Liver (tissue), 9 donors: Measurements from ENCODE around the gene NAA35. TPM values are rescaled to one million over a fixed set of nuclear protein-coding genes. Genes with fewer than 3 reads are reported as not detected.

Experiments used
- DNase-seq: peaks from one replicate; pipeline ENCODE4 v3.0.0-alpha.2; 2017; ENCODE audit warnings: low spot score
- H3K27ac ChIP-seq, 2 donors: one replicate each; pipeline ENCODE4 v1.7.0; 2013; ENCODE audit warnings: inconsistent platforms in 2 of 2, low read length in 2 of 2, control low read depth in 1 of 2, low read depth in 1 of 2, mild to moderate bottlenecking in 1 of 2
- H3K27me3 ChIP-seq, 4 donors: one replicate each; pipeline versions ENCODE4 v1.6.1 to v1.7.0; 2013; ENCODE audit warnings: low read length in 3 of 4, inconsistent platforms in 1 of 4, mild to moderate bottlenecking in 1 of 4, moderate library complexity in 1 of 4; ENCODE audit not compliant: control insufficient read depth in 4 of 4, insufficient read depth in 4 of 4
- H3K36me3 ChIP-seq, 4 donors: one replicate each; pipeline versions ENCODE4 v1.6.1 to v1.7.0; 2013; ENCODE audit warnings: low read length in 3 of 4, mild to moderate bottlenecking in 3 of 4, low read depth in 1 of 4, moderate library complexity in 1 of 4; ENCODE audit not compliant: control insufficient read depth in 4 of 4, insufficient read depth in 3 of 4
- H3K4me1 ChIP-seq, 4 donors: one replicate each; pipeline versions ENCODE4 v1.6.1 to v1.7.0; 2013; ENCODE audit warnings: low read length in 3 of 4, mild to moderate bottlenecking in 3 of 4, moderate library complexity in 1 of 4; ENCODE audit not compliant: control insufficient read depth in 4 of 4, insufficient read depth in 4 of 4
- H3K4me3 ChIP-seq, 3 donors: one replicate each; pipeline versions ENCODE4 v1.6.1 to v1.7.0; 2013; ENCODE audit warnings: low read length in 3 of 3, control low read depth in 1 of 3, low read depth in 1 of 3, mild to moderate bottlenecking in 1 of 3
- H3K9ac ChIP-seq, 2 donors: one replicate each; pipeline ENCODE4 v1.7.0; 2013; ENCODE audit warnings: low read length in 2 of 2, mild to moderate bottlenecking in 2 of 2, moderate library complexity in 2 of 2, control low read depth in 1 of 2, low read depth in 1 of 2
- H3K9me3 ChIP-seq, 4 donors: one replicate each; pipeline versions ENCODE4 v1.6.1 to v1.7.0; 2013; ENCODE audit warnings: low read length in 3 of 4; ENCODE audit not compliant: control insufficient read depth in 4 of 4
- ATF3 ChIP-seq: IDR thresholded peaks from 2 replicates; pipeline ENCODE4 v1.6.1; 2016; ENCODE audit warnings: antibody characterized with exemption
- CTCF ChIP-seq: fragments of 150-350 bp; IDR thresholded peaks from 2 replicates; pipeline ENCODE4 v1.5.1; 2017; ENCODE audit warnings: improper control_type of control experiment, low read depth, low read length; ENCODE audit not compliant: missing input control
- GABPA ChIP-seq, 2 donors: IDR thresholded peaks in 1 of 2; conservative IDR thresholded peaks in 1 of 2; 2 replicates each; pipeline ENCODE4 v1.6.1; 2016; ENCODE audit warnings: antibody characterized with exemption in 2 of 2, mild to moderate bottlenecking in 1 of 2, moderate library complexity in 1 of 2
- HNF4A ChIP-seq, 2 donors: conservative IDR thresholded peaks; 2 replicates each; pipeline ENCODE4 v1.6.1; 2016; ENCODE audit warnings: antibody characterized with exemption in 2 of 2, mild to moderate bottlenecking in 2 of 2
- HNF4G ChIP-seq: IDR thresholded peaks from 2 replicates; pipeline ENCODE4 v1.6.1; 2016; ENCODE audit warnings: antibody characterized with exemption
- JUND ChIP-seq, 2 donors: IDR thresholded peaks; 2 replicates each; pipeline ENCODE4 v1.6.1; 2016; ENCODE audit warnings: antibody characterized with exemption in 2 of 2
- MAX ChIP-seq: IDR thresholded peaks from 2 replicates; pipeline ENCODE4 v1.6.1; 2016; ENCODE audit warnings: antibody characterized with exemption
- NR2F2 ChIP-seq: IDR thresholded peaks from 2 replicates; pipeline ENCODE4 v1.6.1; 2016; ENCODE audit warnings: antibody characterized with exemption
- RAD21 ChIP-seq, 2 donors: IDR thresholded peaks; 2 replicates each; pipeline ENCODE4 v1.6.1; 2016; ENCODE audit warnings: antibody characterized with exemption in 2 of 2, mild to moderate bottlenecking in 2 of 2
- REST ChIP-seq: IDR thresholded peaks from 2 replicates; pipeline ENCODE4 v1.6.1; 2016; ENCODE audit warnings: antibody characterized with exemption, mild to moderate bottlenecking
- RXRA ChIP-seq, 2 donors: IDR thresholded peaks; 2 replicates each; pipeline ENCODE4 v1.6.1; 2017 to 2018; ENCODE audit warnings: antibody characterized with exemption in 2 of 2, mild to moderate bottlenecking in 1 of 2
- SP1 ChIP-seq: IDR thresholded peaks from 2 replicates; pipeline ENCODE4 v1.6.1; 2018; ENCODE audit warnings: antibody characterized with exemption, mild to moderate bottlenecking
- TAF1 ChIP-seq: conservative IDR thresholded peaks from 2 replicates; pipeline ENCODE4 v1.6.1; 2016; ENCODE audit warnings: antibody characterized with exemption, mild to moderate bottlenecking
- YY1 ChIP-seq: IDR thresholded peaks from 2 replicates; pipeline ENCODE4 v1.6.1; 2016; ENCODE audit warnings: antibody characterized with exemption, mild to moderate bottlenecking
- ZBTB33 ChIP-seq: IDR thresholded peaks from 2 replicates; pipeline ENCODE4 v1.6.1; 2016; ENCODE audit warnings: antibody characterized with exemption
- WGBS: extraction: QIAGEN DNeasy Blood & Tissue Kit; methylation state at CpG from one replicate; pipeline ENCODE4 v1.1.7; 2013; 5-methylcytosine and 5-hydroxymethylcytosine counted together
- polyA plus RNA-seq, 2 donors: library from polyadenylated mRNA; stranded (reverse) in 1 of 2; unstranded in 1 of 2; fragments of 200-250 nt in 1 of 2; fragments of >200 nt in 1 of 2; fragmentation: Nextera tagmentation in 1 of 2; extraction: Ambion mirVana in 1 of 2; gene quantifications; one replicate each; pipeline versions ENCODE4 v1.2.1 to v1.2.3, GENCODE V29; 2013 to 2015
- total RNA-seq, 2 donors: library from RNA; depleted of rRNA; stranded (reverse); fragments of >200 nt; gene quantifications; one replicate each; pipeline ENCODE4 v1.2.3, GENCODE V29; 2014
- donor health status: healthy.
- donor health status: healthy.
- donor health status: healthy.
- donor health status: healthy.
- donor health status: healthy.

NAA35 gene
- total and polyA plus RNA-seq, 4 donors, result 5.2 to 14.8 (median 9.2) TPM

GRCh38 chr9:85909390-85909789, 31.6 kb upstream of the NAA35 start:
- H3K4me1 ChIP-seq, result no peaks in the 10 kb centered on the region
- H3K9ac ChIP-seq, result no peak overlapping the region
- H3K36me3 ChIP-seq, result no peaks in the 10 kb centered on the region
- H3K27ac ChIP-seq, result no peak overlapping the region
- no peak for TF ChIP-seq ZBTB33
- no peak for TF ChIP-seq HNF4G
- no peak for TF ChIP-seq MAX
- no peak for TF ChIP-seq RXRA (IDR thresholded peaks at IDR 0.05)
- no peak for TF ChIP-seq TAF1
- TF ChIP-seq JUND (IDR thresholded peaks at IDR 0.05), result no peak
- no peak for TF ChIP-seq YY1
- TF ChIP-seq SP1, result no peak
- no peak for TF ChIP-seq REST
- TF ChIP-seq GABPA (IDR thresholded peaks at IDR 0.05 in 1 of 2, conservative IDR thresholded peaks at IDR 0.05 in 1 of 2), result no peak
- no peak for TF ChIP-seq CTCF
- TF ChIP-seq HNF4A (conservative IDR thresholded peaks at IDR 0.05), result no peak
- no peaks in the 10 kb centered on the region for H3K27me3 ChIP-seq
- 64% methylated on average over 1 of the region's 1 CpG for WGBS
- no peak overlapping the region for H3K4me3 ChIP-seq
- DNase-seq, result no peak
- no peaks in the 10 kb centered on the region for H3K9me3 ChIP-seq

GRCh38 chr9:85914108-85914507, 26.8 kb upstream of the NAA35 start:
- no peaks in the 10 kb centered on the region for H3K9me3 ChIP-seq
- no peaks in the 10 kb centered on the region for H3K4me1 ChIP-seq
- no peak overlapping the region for H3K27ac ChIP-seq
- no peak for DNase-seq
- no peak for TF ChIP-seq SP1
- TF ChIP-seq RXRA (IDR thresholded peaks at IDR 0.05), result no peak
- no peak for TF ChIP-seq HNF4G
- no peak for TF ChIP-seq REST
- TF ChIP-seq TAF1, result no peak
- no peak for TF ChIP-seq NR2F2
- TF ChIP-seq RAD21 (IDR thresholded peaks at IDR 0.05), result no peak
- no peak for TF ChIP-seq YY1
- no peak for TF ChIP-seq ATF3
- no peak for TF ChIP-seq HNF4A (conservative IDR thresholded peaks at IDR 0.05)
- H3K4me3 ChIP-seq, result no peak overlapping the region
- H3K27me3 ChIP-seq, result no peaks in the 10 kb centered on the region
- H3K36me3 ChIP-seq, result no peaks in the 10 kb centered on the region
- no peak overlapping the region for H3K9ac ChIP-seq
